RWPE2 (cell line): ENCODE measurements around the gene ABCB6.
"Not testable (repeated sequence)": the region's sequence is repeated elsewhere in the genome, so short reads cannot be mapped to it uniquely, and the experiment has no call there.

Source experiments
- ATAC-seq: fragments of 200-7000 bp; cut with Tn5 transposase; 3 replicates; pipeline ENCODE4 v1.9.1; 2021; ENCODE audit warnings: low read depth
- DNase-seq: peaks from one replicate; pipeline ENCODE4 v3.0.0-alpha.2; 2020; ENCODE audit warnings: low spot score
- H3K27ac ChIP-seq: fragments of 450-650 bp; 2 replicates; pipeline ENCODE4 v1.5.1; 2017; ENCODE audit warnings: mild to moderate bottlenecking; ENCODE audit not compliant: poor library complexity, severe bottlenecking
- H3K27me3 ChIP-seq: fragments of 250-450 bp; sonication (Bioruptor Pico); 2 replicates; pipeline ENCODE4 v1.5.1; 2021; ENCODE audit warnings: mild to moderate bottlenecking, moderate library complexity; ENCODE audit not compliant: insufficient read depth, poor library complexity, severe bottlenecking
- H3K36me3 ChIP-seq: fragments of 250-450 bp; sonication (Bioruptor Pico); 2 replicates; pipeline ENCODE4 v1.5.1; 2020; ENCODE audit warnings: low read depth, mild to moderate bottlenecking, moderate library complexity
- H3K4me1 ChIP-seq: fragments of 250-450 bp; sonication (Bioruptor Pico); 2 replicates; pipeline ENCODE4 v1.5.1; 2021; ENCODE audit warnings: mild to moderate bottlenecking, moderate library complexity; ENCODE audit not compliant: insufficient read depth, poor library complexity, severe bottlenecking
- H3K4me3 ChIP-seq: fragments of 250-450 bp; sonication (Bioruptor Pico); 2 replicates; pipeline ENCODE4 v1.5.1; 2021; ENCODE audit warnings: mild to moderate bottlenecking, moderate library complexity; ENCODE audit not compliant: severe bottlenecking
- H3K9me3 ChIP-seq: fragments of 250-450 bp; sonication (Bioruptor Pico); 2 replicates; pipeline ENCODE4 v1.5.1; 2021; ENCODE audit warnings: mild to moderate bottlenecking, moderate library complexity; ENCODE audit not compliant: severe bottlenecking
- CTCF ChIP-seq: fragments of 450-650 bp; IDR thresholded peaks from one replicate; pipeline ENCODE4 v1.5.1; 2017; ENCODE audit warnings: mild to moderate bottlenecking, moderate library complexity; ENCODE audit not compliant: poor library complexity, severe bottlenecking

ABCB6 gene

GRCh38 chr2:219261024-219261855, 42.5 kb upstream of the ABCB6 start:
- Histone ChIP-seq H3K27ac (no peak overlapping the region), H3K36me3 (no peaks in the 10 kb centered on the region), H3K27me3 (no peaks in the 10 kb centered on the region), H3K4me3 (no peak overlapping the region), H3K4me1 (no peaks in the 10 kb centered on the region), H3K9me3 (no peaks in the 10 kb centered on the region)
- no peak for ATAC-seq
- no peak for TF ChIP-seq CTCF
- DNase-seq = no peak

DNA sequence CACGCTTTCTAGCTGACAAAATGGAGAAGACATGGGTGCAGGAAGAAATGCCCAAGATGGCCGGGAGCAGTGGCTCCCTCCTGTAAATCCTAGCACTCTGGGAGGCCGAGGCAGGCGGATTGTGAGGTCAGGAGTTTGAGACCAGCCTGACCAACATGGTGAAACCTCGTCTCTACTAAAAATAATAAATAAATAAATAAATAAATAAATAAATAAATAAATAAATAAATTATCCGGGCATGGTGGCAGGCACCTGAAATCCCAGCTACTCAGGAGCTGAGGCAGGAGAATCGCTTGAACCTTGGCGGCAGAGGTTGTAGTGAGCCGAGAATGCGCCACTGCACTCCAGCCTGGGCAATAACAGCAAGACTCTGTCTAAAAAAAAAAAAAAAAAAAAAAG, 40.2 kb upstream of the ABCB6 start:
- H3K36me3 ChIP-seq, H3K9me3 ChIP-seq, H3K4me3 ChIP-seq, H3K4me1 ChIP-seq, DNase-seq, H3K27ac ChIP-seq, H3K27me3 ChIP-seq, ATAC-seq: not testable (repeated sequence)

DNA sequence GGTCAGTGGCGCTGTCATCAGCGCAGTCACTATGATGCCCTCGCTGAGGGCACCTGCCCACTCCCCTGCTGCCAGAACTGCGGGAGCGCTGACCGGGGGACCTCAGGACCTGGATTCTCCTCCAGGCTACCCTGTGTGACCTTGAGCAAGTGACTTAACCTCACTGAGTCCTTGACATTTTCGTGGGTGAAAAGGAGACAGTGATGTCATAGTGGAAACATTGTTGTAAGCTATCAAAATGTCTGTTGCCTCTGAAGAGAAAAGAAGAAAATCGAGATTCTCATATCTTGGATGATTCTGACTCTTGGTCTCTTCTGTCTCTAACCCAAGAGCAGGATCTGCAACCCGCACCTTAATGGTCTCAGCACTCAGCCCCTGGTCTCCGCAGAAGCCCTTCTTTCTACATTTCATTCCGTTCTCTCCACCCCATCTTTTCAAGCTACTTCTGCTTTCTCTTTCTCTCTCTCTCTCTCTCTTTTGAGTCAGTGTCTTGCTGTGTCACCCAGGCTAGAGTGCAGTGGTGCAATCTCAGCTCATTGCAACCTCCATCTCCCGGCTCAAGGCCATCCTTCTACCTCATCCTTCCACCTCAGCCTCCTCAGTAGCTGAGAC, 35.9 kb upstream of the ABCB6 start:
- DNase-seq (no peak), ATAC-seq (no peak)
- TF ChIP-seq CTCF = no peak
- peaks cover 27% of the 10 kb centered on the region for H3K4me1 ChIP-seq
- H3K9me3 ChIP-seq = no peaks in the 10 kb centered on the region
- no peaks in the 10 kb centered on the region for H3K27me3 ChIP-seq
- no peak overlapping the region for H3K27ac ChIP-seq
- peaks cover 25% of the 10 kb centered on the region for H3K36me3 ChIP-seq
- H3K4me3 ChIP-seq = peak overlapping the region; percentile 67

- Histone ChIP-seq H3K36me3 (peaks cover 25% of the 10 kb centered on the region), H3K9me3 (no peaks in the 10 kb centered on the region), H3K4me1 (peaks cover 32% of the 10 kb centered on the region), H3K27me3 (no peaks in the 10 kb centered on the region), H3K4me3 (peak within 1 kb of the TSS; percentile 67), H3K27ac (peak within 1 kb of the TSS; percentile 97)
- no peak for TF ChIP-seq CTCF
- ATAC-seq = peak; percentile 50
- DNase-seq = peak; percentile 83
These were observed 35.2 kb upstream of the ABCB6 start, which contains the start of gene TUBA4A for GRCh38 chr2:219253753-219254589. Gene TUBA4A, minus strand, starts transcription at chr2:219253918. Its CDS starts 60 bp downstream, at chr2:219253858.
